Type B pancreatic cell (in vitro differentiated cells): ENCODE measurements around the gene GCH1. TPM values are rescaled to one million over a fixed set of nuclear protein-coding genes. Genes with fewer than 3 reads are reported as not detected.
"Not testable (repeated sequence)": the region's sequence is repeated elsewhere in the genome, so short reads cannot be mapped to it uniquely, and the experiment has no call there.

ENCODE experiments used
- DNase-seq: peaks from one replicate; pipeline ENCODE4 v3.0.0; 2021; ENCODE audit warnings: mixed read lengths; ENCODE audit not compliant: unreplicated experiment; ENCODE audit errors: extremely low spot score
- H3K27ac Mint-ChIP-seq: 2 replicates; pipeline ENCODE4 v1.8.0; 2021; ENCODE audit warnings: mild to moderate bottlenecking, mixed read lengths
- H3K27me3 Mint-ChIP-seq: 2 replicates; pipeline ENCODE4 v1.8.0; 2021; ENCODE audit warnings: mixed read lengths
- H3K36me3 Mint-ChIP-seq: 2 replicates; pipeline ENCODE4 v1.8.0; 2021; ENCODE audit warnings: mixed read lengths
- H3K4me1 Mint-ChIP-seq: one replicate; pipeline ENCODE4 v1.8.0; 2021; ENCODE audit warnings: mixed read lengths; ENCODE audit not compliant: unreplicated experiment
- H3K4me3 Mint-ChIP-seq: 2 replicates; pipeline ENCODE4 v1.8.0; 2021; ENCODE audit warnings: mild to moderate bottlenecking, mixed read lengths
- H3K9me3 Mint-ChIP-seq: 2 replicates; pipeline ENCODE4 v1.8.0; 2021; ENCODE audit warnings: mixed read lengths
- total RNA-seq: library from RNA; stranded (reverse); gene quantifications from 2 replicates; pipeline ENCODE4 v1.2.1, GENCODE V29; 2021; ENCODE audit warnings: low replicate concordance
- TF ChIP-seq, protein P1 (sequence below): fragments of 200-600 bp; sonication (generic); conservative IDR thresholded peaks from 2 replicates; pipeline ENCODE4 v1.5.0; 2021; ENCODE audit warnings: antibody characterized with exemption, mild to moderate bottlenecking

Gene GCH1
- total RNA-seq, 1 donor from 2014 or later = 18.2 TPM

DNA sequence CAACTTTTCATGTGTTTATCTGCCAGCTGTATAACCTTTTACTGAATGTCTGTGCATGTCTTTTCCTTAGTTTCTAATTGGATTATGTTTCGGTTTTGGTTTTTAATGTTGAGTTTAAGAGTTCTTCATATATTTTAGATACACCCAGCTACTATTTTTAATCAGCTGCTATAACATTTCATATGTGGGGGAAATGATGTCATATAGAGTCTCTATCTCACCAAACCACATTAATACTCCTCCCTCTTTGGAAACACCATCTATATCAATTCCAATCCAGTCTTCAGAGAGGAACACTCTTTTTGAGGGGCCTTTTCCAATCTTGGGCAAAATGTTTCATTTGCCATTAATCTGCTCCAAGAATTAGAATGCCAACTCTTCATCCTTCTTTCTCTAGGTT lies 28.5 kb upstream of the GCH1 start:
- DNase-seq = no peak
- Mint-ChIP-seq H3K4me3 (no peak overlapping the region), H3K9me3 (no peaks in the 10 kb centered on the region), H3K36me3 (no peaks in the 10 kb centered on the region), H3K4me1 (no peaks in the 10 kb centered on the region), H3K27me3 (no peaks in the 10 kb centered on the region), H3K27ac (no peak overlapping the region)
- TF ChIP-seq, protein P1, sequence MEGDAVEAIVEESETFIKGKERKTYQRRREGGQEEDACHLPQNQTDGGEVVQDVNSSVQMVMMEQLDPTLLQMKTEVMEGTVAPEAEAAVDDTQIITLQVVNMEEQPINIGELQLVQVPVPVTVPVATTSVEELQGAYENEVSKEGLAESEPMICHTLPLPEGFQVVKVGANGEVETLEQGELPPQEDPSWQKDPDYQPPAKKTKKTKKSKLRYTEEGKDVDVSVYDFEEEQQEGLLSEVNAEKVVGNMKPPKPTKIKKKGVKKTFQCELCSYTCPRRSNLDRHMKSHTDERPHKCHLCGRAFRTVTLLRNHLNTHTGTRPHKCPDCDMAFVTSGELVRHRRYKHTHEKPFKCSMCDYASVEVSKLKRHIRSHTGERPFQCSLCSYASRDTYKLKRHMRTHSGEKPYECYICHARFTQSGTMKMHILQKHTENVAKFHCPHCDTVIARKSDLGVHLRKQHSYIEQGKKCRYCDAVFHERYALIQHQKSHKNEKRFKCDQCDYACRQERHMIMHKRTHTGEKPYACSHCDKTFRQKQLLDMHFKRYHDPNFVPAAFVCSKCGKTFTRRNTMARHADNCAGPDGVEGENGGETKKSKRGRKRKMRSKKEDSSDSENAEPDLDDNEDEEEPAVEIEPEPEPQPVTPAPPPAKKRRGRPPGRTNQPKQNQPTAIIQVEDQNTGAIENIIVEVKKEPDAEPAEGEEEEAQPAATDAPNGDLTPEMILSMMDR = no peak

DNA sequence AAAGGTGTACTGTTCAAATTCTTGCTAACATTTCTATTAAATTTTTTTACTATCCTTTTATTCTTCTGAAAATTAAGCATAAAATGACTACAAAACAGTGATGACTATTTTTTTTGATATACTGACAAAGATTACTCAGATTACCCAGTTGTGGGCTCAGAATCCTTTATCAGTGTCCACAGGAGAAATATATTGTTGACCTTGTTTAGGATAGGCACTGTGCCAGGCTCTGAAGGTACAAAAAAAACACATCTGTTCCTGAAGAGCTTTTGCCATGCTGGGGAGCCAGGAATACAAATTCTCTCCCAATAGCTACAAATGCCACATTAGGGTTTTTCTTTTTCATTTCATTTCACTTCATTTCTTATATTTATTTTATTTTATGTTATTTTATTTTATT lies 26.9 kb upstream of the GCH1 start:
- DNase-seq = no peak
- H3K27ac Mint-ChIP-seq = no peak overlapping the region
- no peak overlapping the region for H3K4me3 Mint-ChIP-seq
- no peaks in the 10 kb centered on the region for H3K27me3 Mint-ChIP-seq
- no peaks in the 10 kb centered on the region for H3K9me3 Mint-ChIP-seq
- TF ChIP-seq, protein P1 = no peak
- H3K36me3 Mint-ChIP-seq = no peaks in the 10 kb centered on the region
- H3K4me1 Mint-ChIP-seq = no peaks in the 10 kb centered on the region

DNA sequence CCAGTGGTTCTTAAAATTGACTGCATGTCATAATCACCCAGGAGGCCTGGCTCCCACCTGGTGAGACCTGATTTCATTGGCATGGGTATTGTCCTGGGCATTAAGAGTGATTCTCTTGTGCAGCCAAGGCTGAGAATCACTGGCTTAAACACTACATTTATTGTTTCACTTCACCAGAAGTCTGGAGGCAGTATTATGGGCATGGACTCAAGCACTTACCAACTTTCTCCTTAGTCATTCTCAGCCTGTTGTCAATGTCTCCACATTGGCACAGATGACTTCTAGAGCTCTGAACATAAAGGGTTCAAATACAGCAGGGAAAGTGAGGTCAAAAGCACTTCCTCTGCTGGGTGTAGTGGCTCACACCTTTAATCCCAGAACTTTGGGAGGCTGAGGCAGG lies 25.6 kb upstream of the GCH1 start:
- DNase-seq = no peak
- no peak overlapping the region for H3K27ac Mint-ChIP-seq
- TF ChIP-seq, protein P1 = no peak
- no peak overlapping the region for H3K4me3 Mint-ChIP-seq
- no peaks in the 10 kb centered on the region for H3K9me3 Mint-ChIP-seq
- H3K27me3 Mint-ChIP-seq = no peaks in the 10 kb centered on the region
- no peaks in the 10 kb centered on the region for H3K4me1 Mint-ChIP-seq
- no peaks in the 10 kb centered on the region for H3K36me3 Mint-ChIP-seq

DNA sequence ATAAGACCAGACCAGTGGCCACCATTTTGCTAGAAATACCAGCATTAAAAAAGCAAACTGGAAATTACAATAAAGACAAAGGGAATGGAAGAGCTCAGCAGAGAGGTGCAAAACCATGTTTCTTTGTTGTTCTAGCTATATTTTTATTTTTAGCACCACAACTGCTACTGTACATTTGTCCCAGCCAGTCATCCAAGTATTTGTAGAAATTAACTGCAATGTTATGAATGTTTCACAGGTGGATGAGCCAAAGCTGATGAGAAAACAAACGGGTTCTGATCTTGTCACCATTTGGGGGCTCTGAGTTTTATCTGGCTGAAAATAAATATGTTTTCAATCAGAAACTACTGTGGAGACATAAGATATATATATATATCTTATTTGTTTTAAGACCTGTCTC lies 24.9 kb upstream of the GCH1 start:
- Mint-ChIP-seq H3K4me1 (no peaks in the 10 kb centered on the region), H3K4me3 (no peak overlapping the region), H3K27me3 (no peaks in the 10 kb centered on the region), H3K36me3 (no peaks in the 10 kb centered on the region), H3K27ac (no peak overlapping the region), H3K9me3 (no peaks in the 10 kb centered on the region)
- DNase-seq = no peak
- TF ChIP-seq, protein P1 = no peak

DNA sequence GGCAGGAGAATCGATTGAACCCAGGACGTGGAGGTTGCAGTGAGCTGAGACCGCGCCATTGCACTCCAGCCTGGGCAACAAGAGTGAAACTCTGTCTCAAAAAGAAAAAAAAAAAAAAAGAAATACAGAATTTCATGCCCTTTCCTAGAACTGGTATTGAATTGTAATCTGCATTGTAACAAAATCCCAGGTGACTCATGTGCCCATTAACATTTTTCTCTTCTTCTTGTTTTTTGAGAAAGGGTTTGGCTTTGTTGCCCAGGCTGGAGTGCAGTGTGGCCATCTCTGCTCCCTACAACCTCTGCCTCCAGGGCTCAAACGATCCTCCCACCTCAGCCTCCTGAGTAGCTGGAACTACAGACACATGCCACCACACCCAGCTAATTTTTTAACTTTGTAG lies 23.9 kb upstream of the GCH1 start:
- H3K4me3 Mint-ChIP-seq, H3K27me3 Mint-ChIP-seq, H3K4me1 Mint-ChIP-seq, H3K36me3 Mint-ChIP-seq, H3K9me3 Mint-ChIP-seq, H3K27ac Mint-ChIP-seq, DNase-seq: not testable (repeated sequence)

DNA sequence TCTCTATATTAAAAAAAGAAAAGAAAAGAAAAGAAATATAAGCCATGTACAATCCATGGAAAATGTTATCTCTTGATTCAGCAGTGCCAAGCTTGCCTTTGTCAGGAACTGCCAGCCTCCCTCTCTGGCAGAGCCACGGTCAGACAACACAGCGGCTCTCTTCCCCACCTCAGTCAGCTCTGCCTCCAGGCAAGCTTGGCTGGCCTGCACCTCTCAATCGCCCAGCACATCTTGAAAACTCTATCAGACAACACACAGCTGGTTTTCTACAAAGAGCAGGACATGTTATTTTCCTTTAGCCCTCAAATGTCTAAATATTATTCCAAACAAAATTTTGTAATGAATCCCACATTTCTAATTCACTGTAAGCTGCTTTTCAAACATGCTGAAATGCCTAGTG lies 20.0 kb upstream of the GCH1 start:
- DNase-seq = no peak
- no peak overlapping the region for H3K27ac Mint-ChIP-seq

More for the DNA sequence above, 20.0 kb upstream of the GCH1 start:
- Mint-ChIP-seq H3K9me3 (no peaks in the 10 kb centered on the region), H3K4me1 (no peaks in the 10 kb centered on the region), H3K27me3 (no peaks in the 10 kb centered on the region), H3K36me3 (no peaks in the 10 kb centered on the region), H3K4me3 (no peak overlapping the region)
- TF ChIP-seq, protein P1 = no peak
